ENCODE data around the gene MYMX. TPM values are rescaled to one million over a fixed set of nuclear protein-coding genes. Genes with fewer than 3 reads are reported as not detected.
A peak's percentile ranks its signal among the peaks of the same experiment; 100 is the strongest.

The MYMX gene
- total RNA-seq, 1 donor from 2014 or later, result 11.2 TPM

DNA sequence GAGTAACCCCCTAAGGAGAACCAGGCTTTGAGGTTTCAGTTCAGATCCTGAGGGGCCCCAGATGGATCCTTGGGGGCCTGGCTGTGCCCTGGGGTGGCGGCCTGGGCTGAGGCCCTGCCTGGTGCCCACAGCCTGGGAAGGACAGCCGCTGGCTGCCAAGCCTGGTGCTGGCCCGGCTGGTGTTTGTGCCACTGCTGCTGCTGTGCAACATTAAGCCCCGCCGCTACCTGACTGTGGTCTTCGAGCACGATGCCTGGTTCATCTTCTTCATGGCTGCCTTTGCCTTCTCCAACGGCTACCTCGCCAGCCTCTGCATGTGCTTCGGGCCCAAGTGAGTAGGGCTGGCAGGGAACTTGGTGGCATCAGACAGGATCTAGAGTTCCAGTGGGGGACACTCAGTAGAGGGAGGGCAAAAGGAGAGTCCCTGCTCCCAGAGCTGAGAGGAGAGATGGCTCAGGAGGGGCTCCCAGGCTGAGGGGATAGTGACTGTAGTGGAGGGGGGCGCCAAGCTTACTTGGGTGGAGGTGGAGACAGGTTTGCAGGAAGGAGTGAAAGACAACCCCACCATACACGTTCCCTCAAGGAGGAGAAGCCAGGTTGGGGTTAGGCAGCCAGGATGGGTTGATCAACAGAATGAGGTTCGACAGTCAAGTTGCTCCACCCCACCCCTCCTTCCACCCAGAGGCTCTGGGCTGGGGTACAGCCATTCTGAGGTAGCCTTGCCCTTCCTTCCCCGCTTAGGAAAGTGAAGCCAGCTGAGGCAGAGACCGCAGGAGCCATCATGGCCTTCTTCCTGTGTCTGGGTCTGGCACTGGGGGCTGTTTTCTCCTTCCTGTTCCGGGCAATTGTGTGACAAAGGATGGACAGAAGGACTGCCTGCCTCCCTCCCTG, 16.2 kb downstream of the MYMX start:
- Mint-ChIP-seq H3K4me3 (ENCODE audit: unreplicated experiment) (peak overlapping the region; percentile 25), H3K27me3 (ENCODE audit: unreplicated experiment) (peaks cover 13% of the 10 kb centered on the region), H3K9me3 (ENCODE audit: unreplicated experiment) (no peaks in the 10 kb centered on the region), H3K36me3 (ENCODE audit: low read depth, unreplicated experiment) (peaks cover 54% of the 10 kb centered on the region), H3K4me1 (ENCODE audit: unreplicated experiment) (peaks cover 42% of the 10 kb centered on the region), H3K27ac (ENCODE audit: unreplicated experiment) (no peak overlapping the region)
- no peak for DNase-seq (ENCODE audit: low spot score)
- TF ChIP-seq, protein P1, sequence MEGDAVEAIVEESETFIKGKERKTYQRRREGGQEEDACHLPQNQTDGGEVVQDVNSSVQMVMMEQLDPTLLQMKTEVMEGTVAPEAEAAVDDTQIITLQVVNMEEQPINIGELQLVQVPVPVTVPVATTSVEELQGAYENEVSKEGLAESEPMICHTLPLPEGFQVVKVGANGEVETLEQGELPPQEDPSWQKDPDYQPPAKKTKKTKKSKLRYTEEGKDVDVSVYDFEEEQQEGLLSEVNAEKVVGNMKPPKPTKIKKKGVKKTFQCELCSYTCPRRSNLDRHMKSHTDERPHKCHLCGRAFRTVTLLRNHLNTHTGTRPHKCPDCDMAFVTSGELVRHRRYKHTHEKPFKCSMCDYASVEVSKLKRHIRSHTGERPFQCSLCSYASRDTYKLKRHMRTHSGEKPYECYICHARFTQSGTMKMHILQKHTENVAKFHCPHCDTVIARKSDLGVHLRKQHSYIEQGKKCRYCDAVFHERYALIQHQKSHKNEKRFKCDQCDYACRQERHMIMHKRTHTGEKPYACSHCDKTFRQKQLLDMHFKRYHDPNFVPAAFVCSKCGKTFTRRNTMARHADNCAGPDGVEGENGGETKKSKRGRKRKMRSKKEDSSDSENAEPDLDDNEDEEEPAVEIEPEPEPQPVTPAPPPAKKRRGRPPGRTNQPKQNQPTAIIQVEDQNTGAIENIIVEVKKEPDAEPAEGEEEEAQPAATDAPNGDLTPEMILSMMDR (IDR thresholded peaks at IDR 0.05; ENCODE audit: unreplicated experiment), result no peak

DNA sequence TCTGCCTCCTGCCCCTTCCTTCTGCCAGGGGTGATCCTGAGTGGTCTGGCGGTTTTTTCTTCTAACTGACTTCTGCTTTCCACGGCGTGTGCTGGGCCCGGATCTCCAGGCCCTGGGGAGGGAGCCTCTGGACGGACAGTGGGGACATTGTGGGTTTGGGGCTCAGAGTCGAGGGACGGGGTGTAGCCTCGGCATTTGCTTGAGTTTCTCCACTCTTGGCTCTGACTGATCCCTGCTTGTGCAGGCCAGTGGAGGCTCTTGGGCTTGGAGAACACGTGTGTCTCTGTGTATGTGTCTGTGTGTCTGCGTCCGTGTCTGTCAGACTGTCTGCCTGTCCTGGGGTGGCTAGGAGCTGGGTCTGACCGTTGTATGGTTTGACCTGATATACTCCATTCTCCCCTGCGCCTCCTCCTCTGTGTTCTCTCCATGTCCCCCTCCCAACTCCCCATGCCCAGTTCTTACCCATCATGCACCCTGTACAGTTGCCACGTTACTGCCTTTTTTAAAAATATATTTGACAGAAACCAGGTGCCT, 16.9 kb downstream of the MYMX start:
- H3K4me3 Mint-ChIP-seq (ENCODE audit: unreplicated experiment), result no peak overlapping the region
- H3K27ac Mint-ChIP-seq (ENCODE audit: unreplicated experiment), result peak overlapping the region; percentile 84
- TF ChIP-seq, protein P1 (IDR thresholded peaks at IDR 0.05; ENCODE audit: unreplicated experiment), result no peak
- no peak for DNase-seq (ENCODE audit: low spot score)
- H3K4me1 Mint-ChIP-seq (ENCODE audit: unreplicated experiment), result peaks cover 41% of the 10 kb centered on the region
- H3K36me3 Mint-ChIP-seq (ENCODE audit: low read depth, unreplicated experiment), result peaks cover 51% of the 10 kb centered on the region
- no peaks in the 10 kb centered on the region for H3K9me3 Mint-ChIP-seq (ENCODE audit: unreplicated experiment)
- H3K27me3 Mint-ChIP-seq (ENCODE audit: unreplicated experiment), result peaks cover 13% of the 10 kb centered on the region

DNA sequence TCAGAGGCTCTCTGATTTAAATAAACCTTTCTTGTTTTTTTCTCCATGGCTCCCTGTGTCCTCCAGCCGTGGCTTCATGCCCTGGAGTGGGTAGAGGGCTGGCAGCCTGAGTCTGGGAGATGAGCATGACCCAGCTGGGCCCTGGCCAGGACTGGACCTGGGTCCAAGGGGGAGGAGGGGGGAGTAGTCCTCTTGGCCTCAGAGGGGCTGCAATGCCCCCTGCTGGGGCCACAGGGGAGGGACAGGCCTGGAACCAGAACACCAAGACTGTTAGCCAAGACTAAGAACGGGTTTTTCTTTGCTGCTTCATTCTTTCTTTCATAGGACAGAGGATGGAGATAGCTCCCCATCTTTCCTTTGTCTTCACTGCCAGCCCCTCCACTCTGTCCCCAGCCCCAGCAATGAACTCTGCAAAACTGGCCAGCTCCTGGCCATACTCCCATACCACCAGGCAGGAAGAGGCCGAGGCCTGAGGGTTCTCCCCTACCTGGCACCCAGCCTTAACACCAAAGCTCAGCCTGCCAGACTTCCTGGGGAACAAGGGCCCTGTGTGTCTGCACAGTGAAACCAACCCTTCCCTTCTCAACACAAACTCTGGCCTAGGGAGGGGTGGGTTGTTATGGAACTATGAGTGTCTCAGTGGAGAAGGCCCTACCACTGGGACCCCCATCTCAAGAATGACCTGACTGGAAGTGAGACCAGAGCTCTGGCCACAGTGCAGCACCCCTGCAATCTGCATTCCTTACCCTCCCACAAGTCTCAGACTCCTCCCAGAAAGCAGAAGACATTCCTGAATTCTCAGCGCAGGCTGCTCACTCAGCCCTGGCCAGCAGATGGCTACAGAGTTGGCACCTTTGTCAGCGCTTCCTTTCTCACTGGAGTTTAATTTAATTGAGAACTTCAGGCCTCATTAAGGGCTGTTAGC, 17.6 kb downstream of the MYMX start:
- peak; percentile 67 for DNase-seq (ENCODE audit: low spot score)
- no peaks in the 10 kb centered on the region for H3K9me3 Mint-ChIP-seq (ENCODE audit: unreplicated experiment)
- H3K27me3 Mint-ChIP-seq (ENCODE audit: unreplicated experiment), result peaks cover 14% of the 10 kb centered on the region
- H3K36me3 Mint-ChIP-seq (ENCODE audit: low read depth, unreplicated experiment), result peaks cover 45% of the 10 kb centered on the region
- TF ChIP-seq, protein P1 (IDR thresholded peaks at IDR 0.05; ENCODE audit: unreplicated experiment), result peak; percentile 58
- H3K4me1 Mint-ChIP-seq (ENCODE audit: unreplicated experiment), result peaks cover 41% of the 10 kb centered on the region
- peak overlapping the region; percentile 84 for H3K27ac Mint-ChIP-seq (ENCODE audit: unreplicated experiment)
- peak overlapping the region; percentile 27 for H3K4me3 Mint-ChIP-seq (ENCODE audit: unreplicated experiment)

DNA sequence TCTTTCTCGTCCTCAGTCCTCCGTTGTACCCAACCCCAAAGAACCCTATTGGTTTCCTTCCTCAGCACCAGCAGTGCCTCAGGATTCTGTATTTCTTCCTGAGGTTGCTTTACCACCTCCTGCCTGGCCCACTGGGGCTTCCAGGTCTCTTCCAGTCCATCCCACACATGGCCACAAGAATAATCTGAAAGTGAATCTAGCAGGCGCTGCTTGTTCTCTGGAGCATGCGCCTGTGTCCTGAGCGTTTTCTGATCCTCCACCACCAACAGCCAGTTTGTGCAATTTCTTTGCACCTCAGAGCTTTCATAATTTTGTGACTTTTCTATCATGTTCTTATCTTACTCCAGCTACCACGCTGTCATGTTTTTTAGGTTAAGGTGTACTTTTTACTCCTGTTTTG, 18.5 kb downstream of the MYMX start:
- Mint-ChIP-seq H3K36me3 (ENCODE audit: low read depth, unreplicated experiment) (peaks cover 41% of the 10 kb centered on the region), H3K27ac (ENCODE audit: unreplicated experiment) (peak overlapping the region; percentile 74), H3K4me1 (ENCODE audit: unreplicated experiment) (peaks cover 41% of the 10 kb centered on the region), H3K27me3 (ENCODE audit: unreplicated experiment) (peaks cover 15% of the 10 kb centered on the region), H3K9me3 (ENCODE audit: unreplicated experiment) (no peaks in the 10 kb centered on the region), H3K4me3 (ENCODE audit: unreplicated experiment) (peak overlapping the region; percentile 51)
- TF ChIP-seq, protein P1 (IDR thresholded peaks at IDR 0.05; ENCODE audit: unreplicated experiment), result no peak
- no peak for DNase-seq (ENCODE audit: low spot score)
